NCI-H460 (cell line): ENCODE measurements around the gene RASGRP2. TPM values are rescaled to one million over a fixed set of nuclear protein-coding genes. Genes with fewer than 3 reads are reported as not detected.

ENCODE experiments used
- DNase-seq: peaks from one replicate; pipeline ENCODE4 v3.0.0-alpha.2; 2016; ENCODE audit warnings: low read depth; ENCODE audit errors: extremely low read depth
- polyA plus RNA-seq: library from polyadenylated mRNA; depleted of rRNA; stranded (reverse); fragments of >200 nt; gene quantifications from 2 replicates; pipeline ENCODE4 v1.2.3, GENCODE V29; 2014; cell fraction: nucleus; rRNA removed
- total RNA-seq: library from RNA; depleted of rRNA; stranded (reverse); fragments of >200 nt; shearing (Covaris generic); gene quantifications from 2 replicates; pipeline ENCODE4 v1.2.3, GENCODE V29; 2014; rRNA removed

Gene RASGRP2
- not detected in 2 replicates for total RNA-seq
- not detected in 2 replicates for polyA plus RNA-seq

DNA sequence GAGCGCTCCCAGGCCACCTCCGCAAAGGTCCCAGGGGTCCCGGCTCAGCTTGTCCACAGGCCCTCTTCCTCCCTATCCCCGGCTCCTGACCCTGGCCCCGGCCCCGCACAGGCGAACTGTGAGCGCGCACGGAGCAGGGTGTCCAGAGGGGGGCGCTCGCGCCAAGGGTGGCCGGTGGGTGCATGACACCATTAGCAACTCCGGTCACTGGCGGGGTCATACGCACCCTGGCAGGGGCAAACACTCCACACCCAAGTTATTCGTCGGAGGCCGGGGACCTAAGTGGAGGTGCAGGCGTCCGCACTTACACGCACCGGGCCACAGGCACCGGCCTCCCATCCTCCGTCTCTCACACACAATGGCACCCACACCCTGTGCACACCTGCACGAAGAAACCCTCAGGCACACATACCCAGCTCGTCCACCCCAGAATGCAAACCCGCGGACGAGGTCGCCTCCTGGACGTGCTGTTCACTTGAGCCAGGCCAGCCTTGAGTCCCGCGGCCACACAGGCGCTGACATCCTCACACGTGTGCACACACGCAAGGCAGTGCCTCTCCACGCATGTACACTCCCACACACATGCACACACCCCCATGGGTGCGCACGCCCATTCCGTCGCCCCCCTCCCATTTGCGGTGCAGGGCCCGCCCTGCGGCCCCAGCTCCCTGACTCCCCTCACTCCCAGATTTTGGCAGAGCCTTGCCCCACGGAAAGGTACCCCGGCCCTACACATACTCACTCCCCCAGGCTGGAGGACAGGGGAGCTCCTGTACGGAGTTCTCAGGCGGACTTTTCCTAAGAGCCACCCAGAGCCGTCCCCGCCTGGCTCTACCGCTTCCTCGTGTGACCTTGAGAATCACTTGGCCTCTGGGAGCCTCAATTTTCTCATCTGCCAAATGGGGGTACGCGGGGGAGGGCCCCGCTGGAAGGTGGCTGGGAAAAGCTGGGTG lies at the start of gene RASGRP2:
RASGRP2 (minus strand) TSS at position 552 of the 953 bp plus-strand sequence. CDS start 1,276 bp downstream, outside the sequence.
- DNase-seq, result peak; percentile 24

DNA sequence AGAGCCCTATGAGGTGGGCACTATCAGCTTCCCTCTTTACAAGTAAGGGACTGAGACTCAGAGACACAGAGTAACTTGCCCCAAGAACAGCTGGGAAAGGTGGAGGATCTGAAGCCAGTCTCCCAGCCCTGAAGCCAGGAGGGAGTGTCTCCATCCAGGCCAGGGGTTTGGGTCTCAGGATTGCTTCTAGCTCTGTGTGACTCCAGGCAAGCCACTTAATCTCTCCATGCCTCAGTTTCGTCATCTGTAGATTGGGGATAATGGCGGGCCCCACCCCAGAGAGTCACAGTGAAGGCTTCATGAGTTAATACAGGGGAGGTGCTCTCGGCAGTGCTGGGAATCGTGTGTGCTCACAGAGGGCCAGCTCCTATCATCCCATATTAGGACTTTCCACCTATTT lies 48.5 kb upstream of the RASGRP2 start:
- no peak for DNase-seq

DNA sequence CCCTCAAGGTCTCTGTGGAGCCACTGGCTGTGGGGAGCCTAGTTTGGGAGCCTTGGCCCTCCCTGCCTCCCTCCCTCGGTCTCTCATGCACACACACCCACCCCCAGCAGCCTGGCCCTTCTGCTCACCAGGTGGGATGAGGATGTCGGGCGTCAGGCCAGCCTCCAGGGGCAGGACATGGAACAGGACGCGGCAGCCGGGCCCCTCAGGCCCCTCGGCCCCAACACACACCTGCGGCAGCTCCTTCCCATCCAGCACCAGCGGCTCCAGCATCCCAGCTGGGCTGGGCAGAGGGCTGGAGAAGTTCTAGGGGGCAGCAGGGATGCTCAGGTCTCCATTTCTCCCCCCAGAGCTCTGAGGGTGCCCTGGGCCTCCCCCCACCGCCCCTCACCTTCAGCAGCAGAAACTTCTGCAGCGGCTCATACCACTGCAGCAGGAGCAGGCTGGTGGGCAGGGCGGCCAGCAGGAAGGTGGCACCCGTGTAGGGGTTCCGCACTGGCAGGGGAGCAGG lies 47.9 kb upstream of the RASGRP2 start:
- DNase-seq, result no peak

DNA sequence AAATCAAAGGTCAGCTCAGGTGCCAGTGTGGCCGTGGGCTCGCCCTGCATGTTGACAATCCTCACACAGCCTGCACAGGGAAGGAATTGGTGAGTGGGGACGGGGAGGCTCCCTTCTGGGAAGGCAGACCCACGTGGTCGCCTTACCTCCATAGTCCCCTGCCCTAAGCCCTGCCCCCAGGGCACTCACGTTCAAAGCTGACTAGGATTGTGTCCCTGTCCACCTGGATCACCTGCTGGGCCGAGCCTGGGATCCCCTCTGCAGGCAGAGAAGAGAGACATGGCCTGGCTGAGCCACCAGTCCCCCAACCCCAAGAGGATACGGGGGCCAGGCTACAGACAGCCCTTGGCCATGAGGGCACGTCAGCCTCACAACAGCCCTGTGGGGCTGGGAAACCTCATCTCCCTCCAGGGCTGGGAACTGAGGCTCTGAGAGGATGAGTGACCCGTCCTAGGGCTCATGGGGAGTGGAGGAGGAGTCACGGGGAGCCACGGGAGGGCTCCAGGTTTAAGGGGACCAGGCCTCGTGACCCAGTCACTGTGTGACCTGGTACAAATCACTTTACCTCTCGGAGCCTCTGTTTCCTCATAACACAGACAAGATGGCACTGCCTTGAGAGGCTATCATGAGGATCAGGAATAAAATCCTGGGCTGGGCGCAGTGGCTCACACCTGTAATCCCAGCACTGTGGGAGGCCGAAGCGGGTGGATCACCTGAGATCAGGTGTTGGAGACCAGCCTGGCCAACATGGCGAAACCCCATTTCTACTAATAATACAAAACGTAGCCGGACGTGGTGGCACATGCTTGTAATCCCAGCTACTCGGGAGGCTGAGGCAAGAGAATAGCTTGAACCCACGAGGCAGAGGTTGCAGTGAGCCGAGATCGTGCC lies 46.5 kb upstream of the RASGRP2 start:
- DNase-seq, result no peak

DNA sequence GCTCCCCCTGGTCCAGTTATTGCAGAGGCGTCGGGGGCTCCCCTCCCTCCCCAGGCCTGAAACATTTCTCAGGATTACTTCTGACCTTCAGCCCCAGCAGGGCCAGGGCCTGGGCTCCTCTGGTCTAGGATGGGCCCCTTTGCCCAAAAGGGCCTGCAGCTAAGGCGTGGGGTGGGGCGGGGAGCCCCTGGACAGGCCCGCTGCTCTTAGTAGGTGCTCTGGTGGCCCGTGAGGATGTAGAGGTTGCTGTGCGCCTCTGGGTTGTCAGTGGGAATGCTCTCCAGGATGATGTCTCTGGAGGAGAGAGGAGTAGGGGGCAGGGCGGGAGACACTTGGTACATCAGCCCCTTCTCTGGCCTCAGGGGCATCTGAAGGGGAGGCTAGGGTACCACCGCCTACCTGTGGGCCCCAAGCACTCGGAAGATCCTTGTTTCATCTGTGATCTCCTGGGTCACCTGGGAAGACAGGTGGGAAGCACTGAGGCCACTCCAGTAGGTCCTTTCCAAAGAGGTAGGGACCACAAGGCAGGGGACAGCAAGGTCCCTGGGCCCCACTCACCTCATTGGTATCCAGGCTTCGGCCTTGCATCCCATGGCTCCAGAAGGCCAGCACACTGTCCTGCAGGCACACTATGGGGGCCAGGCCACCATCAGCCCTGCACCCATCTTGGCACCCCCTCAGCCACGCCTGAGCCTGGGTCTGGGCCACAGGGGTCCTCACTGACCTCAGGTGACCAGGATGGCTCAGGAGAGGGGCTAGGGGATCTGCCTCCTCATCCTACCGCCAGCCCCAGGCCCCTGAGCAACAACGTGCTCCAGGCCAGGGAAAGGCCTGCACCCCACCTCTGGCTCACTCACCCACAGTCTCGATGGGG lies 45.6 kb upstream of the RASGRP2 start:
- DNase-seq, result no peak

DNA sequence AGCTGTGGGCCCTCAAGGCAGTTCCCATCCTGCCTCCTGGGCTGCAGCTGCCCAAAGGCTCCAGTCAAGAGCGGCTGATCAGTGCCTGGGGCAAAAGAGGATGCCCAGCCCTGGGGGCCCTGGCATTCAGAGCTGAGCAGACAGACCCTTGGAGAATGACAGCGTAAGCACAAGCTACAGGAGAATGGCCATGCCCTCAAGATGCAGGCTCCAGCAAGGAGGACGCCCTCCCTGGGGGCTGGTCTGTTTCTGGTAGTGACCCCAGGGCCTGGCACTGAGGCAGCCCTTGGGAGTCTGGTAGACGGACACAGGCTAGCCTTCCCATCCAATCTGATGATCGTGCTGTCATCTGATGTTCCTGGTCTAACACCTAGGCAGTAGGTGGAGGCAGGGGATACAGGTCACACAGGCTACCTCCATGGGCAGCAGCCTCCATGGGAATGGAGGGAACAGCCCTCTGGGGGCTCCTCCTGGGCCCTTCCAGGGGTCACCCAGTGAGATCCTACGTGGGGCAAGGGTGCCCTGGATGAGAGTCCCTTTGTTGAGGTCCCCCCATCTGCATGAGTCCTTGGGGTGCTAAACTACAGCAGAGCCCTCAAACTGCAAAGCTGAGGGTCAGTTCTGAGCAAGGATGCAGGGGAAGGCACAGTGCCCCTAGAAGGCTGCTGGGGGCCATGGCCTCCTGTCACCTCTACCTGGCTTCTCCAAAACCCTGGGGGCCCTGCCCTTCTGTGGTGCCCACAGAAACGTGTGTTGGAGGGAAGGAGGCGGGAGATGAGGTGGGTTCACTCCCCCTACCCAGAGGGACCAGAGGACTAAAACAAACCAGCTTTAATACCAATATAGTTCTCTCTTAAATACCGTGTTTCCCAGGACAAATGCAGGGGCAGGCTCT lies 44.6 kb upstream of the RASGRP2 start:
- no peak for DNase-seq

DNA sequence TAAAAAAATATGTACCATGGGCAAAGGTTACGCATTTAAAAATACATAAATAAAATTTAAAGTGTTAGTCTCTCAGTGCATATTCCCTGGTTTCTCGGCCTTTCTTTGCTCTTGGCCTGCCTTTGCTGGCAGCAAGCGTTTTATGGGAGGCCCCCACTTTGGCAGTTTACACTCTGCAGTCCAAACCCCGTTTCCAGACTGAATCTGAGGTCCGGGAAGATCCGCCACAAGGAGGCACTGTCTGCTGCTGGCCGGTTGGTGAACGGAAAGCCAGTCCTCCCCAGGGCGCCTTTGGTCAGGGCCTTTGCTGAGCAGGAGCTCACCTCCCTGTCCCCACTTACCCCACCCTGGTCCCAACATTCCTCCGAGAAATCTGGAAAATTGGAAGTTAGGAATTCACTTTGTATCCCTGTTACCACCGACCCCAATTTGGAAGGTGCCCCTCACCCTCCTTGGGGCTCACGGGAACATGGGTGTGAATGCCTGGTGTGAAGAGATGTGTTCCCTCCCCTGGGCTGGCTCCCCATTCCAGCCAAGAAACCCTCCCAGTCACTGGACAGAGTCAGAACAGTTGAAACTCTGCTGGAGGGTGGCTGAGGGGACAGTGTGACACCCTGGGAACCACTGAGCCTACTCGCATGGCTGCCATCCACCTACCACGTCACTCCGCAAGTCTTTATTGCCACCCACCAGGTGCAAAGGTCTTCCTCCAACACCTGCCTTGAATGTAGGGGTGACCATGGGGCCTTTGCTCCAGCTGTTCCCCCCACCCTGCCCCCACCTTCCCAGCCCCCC lies 43.8 kb upstream of the RASGRP2 start:
- peak; percentile 26 for DNase-seq

DNA sequence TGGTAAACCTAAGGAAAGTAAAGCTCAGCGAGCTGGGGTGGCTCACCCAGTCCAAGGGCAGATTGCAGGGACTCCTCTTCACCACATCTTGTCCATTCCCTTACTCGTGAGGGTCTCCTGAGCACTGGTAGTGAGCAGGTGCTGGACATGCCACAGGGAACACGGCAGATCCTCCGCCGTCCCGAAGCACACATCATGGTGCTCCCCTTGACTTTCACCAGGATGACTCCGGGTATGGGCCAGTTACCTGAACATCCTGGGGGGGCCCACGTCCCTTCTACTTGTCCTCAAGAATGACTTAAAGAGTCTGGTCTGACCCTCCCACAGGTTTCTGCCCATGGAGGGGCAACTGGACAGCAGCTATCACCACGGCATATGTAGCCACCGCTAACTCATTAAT lies 42.4 kb upstream of the RASGRP2 start:
- DNase-seq, result no peak

DNA sequence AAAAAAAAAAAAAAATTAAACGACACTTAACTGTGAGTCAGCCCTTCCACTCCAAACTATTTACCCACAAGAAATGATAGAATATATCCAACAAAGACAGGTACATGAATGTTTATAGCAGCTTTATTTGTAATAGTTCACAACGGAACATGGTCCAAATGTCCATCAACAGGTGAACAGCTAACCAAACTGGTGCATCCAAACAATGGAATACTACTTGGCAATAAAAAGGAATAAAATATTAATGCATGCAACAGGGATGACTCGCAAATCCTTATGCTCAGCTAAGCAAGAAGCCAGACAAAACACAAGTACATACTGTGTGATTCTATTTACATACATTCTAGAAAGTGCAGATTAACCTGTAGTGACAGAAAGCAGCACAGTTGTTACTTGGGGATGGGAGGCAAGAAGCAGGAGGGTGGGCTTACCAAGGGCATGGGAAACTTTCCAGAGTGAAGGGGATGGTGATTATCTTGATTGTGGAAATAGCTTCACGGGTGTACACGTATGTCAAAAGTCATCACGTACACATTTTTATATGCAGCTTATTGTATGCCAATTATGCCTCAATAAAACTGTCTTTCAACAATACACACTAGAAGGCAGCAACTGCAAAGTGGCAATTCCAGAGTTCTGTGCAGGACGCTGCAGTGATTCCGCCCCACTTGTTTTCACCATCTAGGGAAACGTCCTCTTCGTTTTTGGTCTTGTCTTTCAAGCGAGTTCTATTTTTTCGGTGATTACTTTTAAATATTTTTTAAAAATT lies 41.1 kb upstream of the RASGRP2 start:
- no peak for DNase-seq

DNA sequence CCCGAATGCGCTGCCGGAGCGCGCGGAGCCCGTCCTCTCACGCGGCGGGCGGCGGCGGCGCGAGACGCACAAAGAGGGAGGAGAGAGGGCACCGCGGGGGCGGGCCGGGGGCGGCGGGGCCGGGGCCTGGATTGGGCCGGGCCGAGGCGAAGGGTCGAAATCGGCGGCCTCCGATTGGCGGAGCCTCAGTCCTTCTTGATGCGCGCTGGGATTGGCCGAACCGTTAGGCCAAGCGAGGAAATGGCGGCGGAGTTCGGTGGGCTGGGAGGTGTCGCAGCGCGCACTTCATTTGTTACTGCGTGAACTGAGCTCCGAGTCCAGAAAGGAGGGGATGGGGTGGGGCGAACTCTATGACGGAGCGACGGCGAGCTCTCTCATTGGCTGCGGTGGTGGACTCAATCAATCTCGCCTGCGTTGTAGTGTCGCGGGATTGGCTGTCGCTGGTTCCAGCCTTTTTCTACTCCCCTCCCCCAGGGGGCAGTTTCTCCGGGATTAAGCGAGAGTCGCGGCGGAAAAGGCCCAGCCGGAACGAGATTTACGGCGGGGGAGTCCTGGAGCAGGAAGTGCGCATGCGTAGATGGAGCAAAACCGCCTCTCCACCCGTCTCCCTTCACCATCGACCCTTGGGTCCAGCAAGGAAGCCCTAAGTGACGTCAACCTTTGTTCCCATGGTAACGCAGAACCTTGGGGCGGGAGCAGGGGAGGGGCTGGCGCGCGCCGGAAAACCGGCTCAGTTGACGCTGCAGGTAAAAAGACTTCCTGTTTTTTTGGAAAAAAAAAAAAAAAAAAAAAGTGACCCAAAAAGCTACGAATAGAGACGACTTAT lies 34.7 kb upstream of the RASGRP2 start, which contains the start of gene SF1:
SF1 (minus strand) TSS at position 70 of the 826 bp plus-strand sequence. CDS start 150 bp downstream, outside the sequence.
- peak; percentile 99 for DNase-seq

DNA sequence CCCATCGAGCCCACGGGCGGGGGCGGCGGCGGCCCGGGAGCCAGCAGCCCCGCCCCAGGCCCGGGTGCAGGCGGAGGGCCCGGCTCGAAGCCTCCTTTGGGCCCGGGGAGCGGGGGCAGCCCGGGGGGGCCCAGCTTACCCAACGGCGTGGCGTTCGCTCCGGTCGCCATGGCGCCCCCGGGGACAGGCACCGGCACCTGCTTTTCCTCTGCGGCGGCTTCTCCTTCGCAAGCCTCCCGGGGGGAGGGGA lies 34.2 kb upstream of the RASGRP2 start:
- no peak for DNase-seq

DNA sequence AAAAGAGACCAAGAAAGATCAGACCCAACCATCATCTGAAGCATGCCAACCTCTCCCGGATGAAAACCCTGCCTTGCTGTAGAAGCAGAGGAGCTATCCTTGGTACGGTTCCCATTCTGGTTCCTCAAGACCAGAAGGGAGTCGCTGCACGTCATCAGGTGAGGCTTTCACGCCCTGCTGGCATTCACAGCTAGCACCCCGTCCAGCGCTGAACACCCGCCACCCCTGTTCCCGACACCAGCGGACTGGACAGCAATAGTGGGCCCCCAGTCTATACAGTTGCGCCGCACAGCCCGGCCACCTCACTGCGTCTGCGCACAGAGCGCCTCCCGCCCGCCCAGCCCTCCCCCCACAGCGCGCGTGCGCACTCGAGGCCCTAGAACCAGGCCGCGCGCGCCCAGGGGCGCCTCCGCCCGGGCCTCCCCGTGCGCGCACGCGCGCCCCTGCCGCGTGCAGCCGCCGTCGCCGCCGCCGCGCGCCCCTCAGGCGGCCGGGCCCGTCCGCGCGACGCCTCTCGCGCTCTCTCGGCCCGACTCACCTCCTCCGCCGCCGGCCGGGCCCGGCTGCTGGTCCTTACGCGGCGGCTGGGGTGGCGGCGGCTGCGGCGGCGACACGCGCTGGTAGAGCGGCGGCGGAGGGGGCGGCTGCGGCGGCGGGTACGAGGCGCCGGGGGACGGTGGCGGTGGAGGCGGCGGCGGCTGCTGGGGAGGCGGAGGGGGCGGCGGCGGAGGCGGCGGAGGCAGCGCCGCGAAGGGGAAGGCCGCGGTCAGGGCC lies 33.7 kb upstream of the RASGRP2 start:
- DNase-seq, result peak; percentile 62

DNA sequence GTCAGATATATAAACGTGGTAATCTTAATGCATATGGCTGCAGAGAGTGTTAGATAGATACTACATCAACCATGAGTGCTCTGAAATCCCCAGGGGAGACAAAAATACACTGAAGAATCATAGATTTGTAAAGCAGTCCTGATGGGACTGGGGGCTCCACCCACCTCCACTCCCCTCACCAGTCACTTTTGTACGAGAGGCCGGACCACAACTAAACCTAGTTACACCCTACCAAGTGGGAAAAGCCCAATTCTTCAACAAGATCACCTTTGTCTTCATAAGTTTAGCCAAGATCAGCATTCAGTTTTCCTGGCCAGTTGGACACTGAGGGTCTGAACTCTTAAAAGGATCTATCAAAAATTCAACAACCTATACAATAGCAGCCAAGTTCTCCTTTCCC lies 32.9 kb upstream of the RASGRP2 start:
- no peak for DNase-seq

DNA sequence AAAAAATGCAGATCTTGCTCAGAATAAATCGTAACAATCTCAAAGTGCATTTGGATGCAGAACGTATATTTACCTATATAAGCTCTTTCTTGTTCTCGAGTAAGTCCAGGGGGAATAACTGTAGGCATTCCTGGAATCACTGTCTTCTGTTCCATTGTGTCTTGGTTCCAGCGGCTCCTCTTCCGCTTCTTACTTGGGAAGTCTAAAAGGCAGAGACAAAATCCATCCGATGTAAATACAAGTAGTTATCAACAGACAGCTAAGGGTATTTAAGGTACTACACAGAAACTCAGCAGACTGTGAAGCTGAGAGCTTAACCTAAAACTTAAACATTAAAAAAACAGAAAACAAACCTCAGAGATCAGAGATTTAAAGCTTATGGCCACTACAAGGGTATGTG lies 32.5 kb upstream of the RASGRP2 start:
- no peak for DNase-seq

DNA sequence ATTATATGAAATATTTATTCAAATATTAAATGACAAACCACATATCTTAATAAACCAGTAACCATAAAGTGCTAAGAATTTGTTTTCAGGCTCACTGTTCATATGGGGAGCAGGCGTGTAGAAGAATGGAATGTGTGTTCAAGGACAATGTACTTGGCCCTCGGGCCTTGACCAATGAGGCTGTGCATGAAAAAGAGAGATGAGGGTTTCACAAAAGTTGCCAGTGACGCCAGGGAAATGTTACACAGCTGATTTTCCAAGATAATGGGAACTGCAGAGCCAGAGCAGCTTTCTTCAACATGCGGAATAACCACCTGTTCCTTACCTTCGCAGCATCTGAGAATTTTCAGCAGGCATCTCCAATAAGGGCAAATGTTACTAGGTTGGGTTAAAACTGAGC lies 30.2 kb upstream of the RASGRP2 start:
- no peak for DNase-seq
